ENCODE data around the gene DNAL1. TPM values are rescaled to one million over a fixed set of nuclear protein-coding genes. Genes with fewer than 3 reads are reported as not detected.
A peak's percentile ranks its signal among the peaks of the same experiment; 100 is the strongest.

DNAL1 gene
- total and polyA plus RNA-seq, 2 experiments from 2014 or later: 12.2 to 19.4 TPM

GRCh38 chr14:73720636-73721035, 75.8 kb downstream of the DNAL1 start:
- DNase-seq (ENCODE audit: low read depth in 1 of 2, low spot score in 1 of 2): no peak
- H3K4me3 ChIP-seq: no peak overlapping the region
- TF ChIP-seq CTCF (IDR thresholded peaks at IDR 0.05; ENCODE audit: low read depth, low read length): no peak
- H3K9me3 ChIP-seq (ENCODE audit: low read depth): no peaks in the 10 kb centered on the region
- H3K36me3 ChIP-seq: peaks cover 31% of the 10 kb centered on the region
- no peaks in the 10 kb centered on the region for H3K27me3 ChIP-seq
- peaks cover 5% of the 10 kb centered on the region for H3K4me1 ChIP-seq (ENCODE audit: low read depth)
- no peak overlapping the region for H3K27ac ChIP-seq

GRCh38 chr14:73721101-73721821, 76.5 kb downstream of the DNAL1 start:
- no peaks in the 10 kb centered on the region for H3K9me3 ChIP-seq (ENCODE audit: low read depth)
- TF ChIP-seq CTCF (IDR thresholded peaks at IDR 0.05; ENCODE audit: low read depth, low read length): no peak
- peaks cover 7% of the 10 kb centered on the region for H3K4me1 ChIP-seq (ENCODE audit: low read depth)
- H3K27ac ChIP-seq: no peak overlapping the region
- no peak overlapping the region for H3K4me3 ChIP-seq
- peaks cover 31% of the 10 kb centered on the region for H3K36me3 ChIP-seq
- H3K27me3 ChIP-seq: no peaks in the 10 kb centered on the region
- no peak for DNase-seq (ENCODE audit: low read depth in 1 of 2, low spot score in 1 of 2)

- TF ChIP-seq CTCF (IDR thresholded peaks at IDR 0.05; ENCODE audit: low read depth, low read length): no peak
- Histone ChIP-seq H3K27ac (no peak overlapping the region), H3K4me3 (no peak overlapping the region), H3K36me3 (peaks cover 33% of the 10 kb centered on the region), H3K9me3 (ENCODE audit: low read depth) (no peaks in the 10 kb centered on the region), H3K27me3 (no peaks in the 10 kb centered on the region), H3K4me1 (ENCODE audit: low read depth) (peaks cover 13% of the 10 kb centered on the region)
- no peak for DNase-seq (ENCODE audit: low read depth in 1 of 2, low spot score in 1 of 2)
These were observed 77.8 kb downstream of the DNAL1 start for GRCh38 chr14:73722581-73722980.

- peak in 1 of 2 donors; percentile 60 for DNase-seq (ENCODE audit: low read depth in 1 of 2, low spot score in 1 of 2)
- H3K27me3 ChIP-seq: no peaks in the 10 kb centered on the region
- H3K9me3 ChIP-seq (ENCODE audit: low read depth): no peaks in the 10 kb centered on the region
- no peak overlapping the region for H3K4me3 ChIP-seq
- peaks cover 13% of the 10 kb centered on the region for H3K4me1 ChIP-seq (ENCODE audit: low read depth)
- H3K36me3 ChIP-seq: peaks cover 33% of the 10 kb centered on the region
- no peak overlapping the region for H3K27ac ChIP-seq
- TF ChIP-seq CTCF (IDR thresholded peaks at IDR 0.05; ENCODE audit: low read depth, low read length): no peak
These were observed 78.6 kb downstream of the DNAL1 start for GRCh38 chr14:73723406-73723796.

- H3K4me3 ChIP-seq: no peak overlapping the region
- DNase-seq (ENCODE audit: low read depth in 1 of 2, low spot score in 1 of 2): peak in 1 of 2 donors; percentile 99
- peaks cover 33% of the 10 kb centered on the region for H3K36me3 ChIP-seq
- H3K9me3 ChIP-seq (ENCODE audit: low read depth): no peaks in the 10 kb centered on the region
- H3K4me1 ChIP-seq (ENCODE audit: low read depth): peaks cover 8% of the 10 kb centered on the region
- no peak for TF ChIP-seq CTCF (IDR thresholded peaks at IDR 0.05; ENCODE audit: low read depth, low read length)
- no peak overlapping the region for H3K27ac ChIP-seq
- H3K27me3 ChIP-seq: no peaks in the 10 kb centered on the region
These were observed 79.2 kb downstream of the DNAL1 start for GRCh38 chr14:73723797-73724661.

Measured in cardiac muscle cell (in vitro differentiated cells and primary cell).